Measurements from ENCODE around the gene HOXA7.

The HOXA7 gene

GRCh38 chr7:27150568-27151340 is 5.7 kb downstream of the HOXA7 start:
- Histone ChIP-seq H3K27ac (no peak overlapping the region), H3K4me3 (peak overlapping the region; percentile 60)
- peak; percentile 91 for TF ChIP-seq CTCF (IDR thresholded peaks at IDR 0.05)
- peak; percentile 64 for DNase-seq (ENCODE audit: low spot score)

DNA sequence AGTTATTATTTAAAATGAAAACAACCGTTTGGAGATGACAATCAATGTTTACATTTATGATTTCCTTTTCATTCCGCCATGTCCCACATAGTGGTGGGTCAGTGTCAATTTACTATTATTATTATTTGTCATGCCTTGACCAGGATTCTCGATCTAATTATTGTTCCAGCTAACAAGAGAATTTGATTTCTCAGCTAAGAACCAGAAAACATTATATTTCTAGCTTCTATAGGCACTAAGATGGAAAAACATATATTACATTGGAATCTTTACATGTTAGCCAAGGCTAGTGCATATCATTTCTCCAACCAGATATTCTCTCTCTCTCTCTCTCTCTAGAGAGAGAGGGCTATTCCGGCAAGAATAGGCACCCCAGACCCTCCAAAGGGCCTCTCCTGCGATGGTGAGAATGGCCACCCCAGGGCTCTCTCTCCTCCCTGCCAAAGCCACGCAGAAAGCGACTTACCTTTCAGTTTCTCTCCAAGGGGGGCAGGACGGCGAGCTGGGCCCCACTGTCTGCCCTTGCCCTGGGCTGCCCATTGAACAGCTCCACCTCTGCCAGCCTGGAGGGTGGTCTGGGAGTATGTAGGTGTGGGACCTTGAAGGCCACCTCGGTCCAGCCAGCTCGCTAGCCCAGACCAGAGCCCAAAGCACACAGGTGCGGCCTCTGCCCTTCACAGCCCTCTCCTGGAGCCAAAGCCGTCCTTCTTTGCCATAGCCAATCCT is 6.5 kb downstream of the HOXA7 start:
- H3K27ac ChIP-seq, result no peak overlapping the region
- TF ChIP-seq CTCF (IDR thresholded peaks at IDR 0.05), result no peak
- peak overlapping the region; percentile 60 for H3K4me3 ChIP-seq
- DNase-seq (ENCODE audit: low spot score), result peak; percentile 58

DNA sequence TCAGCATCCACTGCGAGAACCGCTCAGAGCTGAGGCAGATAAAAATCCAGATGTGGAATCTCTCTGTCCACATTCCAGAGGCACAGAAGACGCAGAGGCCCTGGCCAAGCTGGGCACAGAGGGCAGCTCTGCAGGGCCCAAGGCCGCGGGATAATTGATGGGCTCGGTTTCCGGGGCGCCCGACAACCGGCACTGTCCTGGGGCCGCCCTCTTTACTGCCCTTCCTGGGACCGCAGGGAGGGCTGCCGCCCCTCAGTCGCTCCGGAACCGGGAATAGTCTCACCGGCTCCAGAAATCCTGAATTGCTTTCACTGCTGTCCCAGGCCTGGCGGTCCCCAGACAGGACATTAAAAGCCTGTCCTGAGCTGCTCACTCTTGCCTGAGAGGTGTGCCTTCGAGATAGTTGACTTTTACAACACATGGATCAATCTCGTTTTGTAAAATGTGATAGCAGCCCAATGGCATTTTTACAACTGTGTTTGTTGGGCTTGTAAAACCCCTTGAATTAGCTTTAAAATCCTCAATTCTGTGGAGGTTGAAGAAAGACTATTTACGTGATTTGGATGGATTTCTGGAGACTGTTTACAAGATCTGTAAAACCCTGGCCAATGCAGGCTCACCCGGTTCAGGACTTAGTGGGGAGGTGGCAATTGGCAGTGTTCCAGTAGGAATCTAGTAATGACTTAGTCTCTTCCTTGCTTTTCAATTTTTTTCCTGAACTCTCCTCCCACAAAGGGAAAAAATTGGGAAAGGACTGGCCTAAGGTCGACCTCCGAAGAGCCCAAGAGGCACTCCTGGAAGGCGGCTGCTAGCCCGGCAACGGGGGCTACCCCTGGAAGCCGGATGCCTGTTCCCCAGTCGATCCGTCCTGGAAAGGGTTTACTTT is 7.5 kb downstream of the HOXA7 start:
- no peak overlapping the region for H3K4me3 ChIP-seq
- DNase-seq (ENCODE audit: low spot score), result peak; percentile 61
- no peak for TF ChIP-seq CTCF (IDR thresholded peaks at IDR 0.05)
- H3K27ac ChIP-seq, result no peak overlapping the region

GRCh38 chr7:27148031-27148755 is 8.3 kb downstream of the HOXA7 start:
- TF ChIP-seq CTCF (IDR thresholded peaks at IDR 0.05), result no peak
- Histone ChIP-seq H3K4me3 (peak overlapping the region; percentile 65), H3K27ac (no peak overlapping the region)
- DNase-seq (ENCODE audit: low spot score), result peak; percentile 68

GRCh38 chr7:27147199-27148030 is 9.1 kb downstream of the HOXA7 start, which contains the start of gene HOXA6:
HOXA6 (minus strand) TSS chr7:27147774; CDS start chr7:27147749, 25 bp downstream.
- peak; percentile 73 for DNase-seq (ENCODE audit: low spot score)
- H3K27ac ChIP-seq, result no peak within 1 kb of the TSS
- peak within 1 kb of the TSS; percentile 65 for H3K4me3 ChIP-seq
- TF ChIP-seq CTCF (IDR thresholded peaks at IDR 0.05), result no peak

Data from coronary artery (tissue), 2 donors.